DND-41 (cell line): ENCODE data around the gene TERF2IP.

Source experiments
- CTCF ChIP-seq: IDR thresholded peaks from 2 replicates; pipeline ENCODE4 v1.5.1; 2012; ENCODE audit warnings: borderline replicate concordance, low read length, moderate library complexity, mild to moderate bottlenecking; ENCODE audit not compliant: poor library complexity, severe bottlenecking; ENCODE audit errors: extremely low read depth
- EZH2 ChIP-seq: IDR thresholded peaks from 3 replicates; pipeline ENCODE4 v1.6.1; 2012; ENCODE audit warnings: borderline replicate concordance, low read depth, mild to moderate bottlenecking, moderate library complexity, low read length, inconsistent platforms; ENCODE audit not compliant: severe bottlenecking

- TF ChIP-seq CTCF (no peak), EZH2 (no peak)
Observed at GRCh38 chr16:75679366-75679765, 31.8 kb downstream of the TERF2IP start.
